Measurements from ENCODE around the gene BFSP2.

Gene BFSP2

GRCh38 chr3:133366921-133367320 is 32.9 kb upstream of the BFSP2 start:
- no peak for DNase-seq (ENCODE audit: low read depth)

DNA sequence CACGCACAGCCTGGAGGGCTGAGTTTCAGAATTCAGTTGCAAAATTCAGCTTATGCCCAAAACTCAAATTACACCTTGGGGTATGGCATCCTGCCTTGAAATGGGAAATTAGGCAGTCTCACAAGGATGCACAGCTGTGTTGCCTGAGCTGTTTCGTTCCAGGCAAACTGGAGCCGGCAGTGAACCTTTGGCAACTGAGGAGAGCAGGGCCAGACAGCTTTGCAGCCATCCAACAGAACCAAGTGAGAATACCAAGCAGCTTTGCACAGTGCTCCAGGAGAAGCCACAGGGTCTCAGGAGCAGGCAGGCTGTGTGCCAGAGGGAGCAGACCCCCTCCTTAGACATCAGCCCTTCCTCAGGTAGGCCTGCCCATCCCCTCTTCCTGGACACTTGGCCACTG is 32.5 kb upstream of the BFSP2 start:
- no peak overlapping the region for H3K4me3 ChIP-seq (ENCODE audit: low read length)
- DNase-seq (ENCODE audit: low read depth): no peak
- TF ChIP-seq, protein P1, sequence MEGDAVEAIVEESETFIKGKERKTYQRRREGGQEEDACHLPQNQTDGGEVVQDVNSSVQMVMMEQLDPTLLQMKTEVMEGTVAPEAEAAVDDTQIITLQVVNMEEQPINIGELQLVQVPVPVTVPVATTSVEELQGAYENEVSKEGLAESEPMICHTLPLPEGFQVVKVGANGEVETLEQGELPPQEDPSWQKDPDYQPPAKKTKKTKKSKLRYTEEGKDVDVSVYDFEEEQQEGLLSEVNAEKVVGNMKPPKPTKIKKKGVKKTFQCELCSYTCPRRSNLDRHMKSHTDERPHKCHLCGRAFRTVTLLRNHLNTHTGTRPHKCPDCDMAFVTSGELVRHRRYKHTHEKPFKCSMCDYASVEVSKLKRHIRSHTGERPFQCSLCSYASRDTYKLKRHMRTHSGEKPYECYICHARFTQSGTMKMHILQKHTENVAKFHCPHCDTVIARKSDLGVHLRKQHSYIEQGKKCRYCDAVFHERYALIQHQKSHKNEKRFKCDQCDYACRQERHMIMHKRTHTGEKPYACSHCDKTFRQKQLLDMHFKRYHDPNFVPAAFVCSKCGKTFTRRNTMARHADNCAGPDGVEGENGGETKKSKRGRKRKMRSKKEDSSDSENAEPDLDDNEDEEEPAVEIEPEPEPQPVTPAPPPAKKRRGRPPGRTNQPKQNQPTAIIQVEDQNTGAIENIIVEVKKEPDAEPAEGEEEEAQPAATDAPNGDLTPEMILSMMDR (conservative IDR thresholded peaks at IDR 0.05; ENCODE audit: low read length): no peak

More at GRCh38 chr3:133366921-133367320, 32.9 kb upstream of the BFSP2 start:
- H3K4me3 ChIP-seq (ENCODE audit: low read length): no peak overlapping the region
- TF ChIP-seq, protein P1 (conservative IDR thresholded peaks at IDR 0.05; ENCODE audit: low read length): no peak

GRCh38 chr3:133367956-133368355 is 31.9 kb upstream of the BFSP2 start:
- TF ChIP-seq, protein P1 (conservative IDR thresholded peaks at IDR 0.05; ENCODE audit: low read length): no peak
- DNase-seq (ENCODE audit: low read depth): no peak
- no peak overlapping the region for H3K4me3 ChIP-seq (ENCODE audit: low read length)

DNA sequence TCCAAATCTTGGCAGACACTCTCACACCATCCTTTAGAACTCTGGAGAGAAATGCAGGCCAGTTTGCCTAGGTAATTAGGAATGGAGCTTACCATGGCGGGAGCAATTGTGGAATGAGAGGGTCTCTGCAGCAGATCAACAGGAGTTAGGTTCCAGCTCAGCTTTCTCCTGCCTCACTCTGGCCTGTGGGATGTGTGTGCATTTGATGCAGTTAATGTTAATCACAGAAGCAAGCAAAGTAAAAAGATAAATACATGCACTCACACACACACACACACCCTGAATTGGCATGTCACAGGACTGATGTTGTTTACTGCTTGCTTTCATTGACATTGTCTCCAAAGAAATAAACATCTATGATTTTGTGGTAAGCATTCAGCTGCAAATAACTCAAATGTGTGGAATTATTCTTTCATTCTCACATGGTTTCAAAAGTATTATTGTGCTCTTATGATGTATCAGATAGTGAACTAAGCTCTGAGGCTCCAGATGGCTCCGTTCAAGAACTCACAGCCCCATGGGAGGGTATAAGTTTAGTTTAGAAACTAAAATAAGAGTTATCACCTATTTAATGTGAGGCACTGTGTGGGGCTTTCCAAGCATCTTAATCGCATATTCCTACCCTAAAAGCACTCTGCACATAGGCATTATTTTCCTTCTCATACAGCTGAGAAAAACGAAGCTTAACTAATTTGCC is 31.3 kb upstream of the BFSP2 start:
- no peak overlapping the region for H3K4me3 ChIP-seq (ENCODE audit: low read length)
- no peak for DNase-seq (ENCODE audit: low read depth)
- TF ChIP-seq, protein P1 (conservative IDR thresholded peaks at IDR 0.05; ENCODE audit: low read length): no peak

GRCh38 chr3:133369068-133369440 is 30.8 kb upstream of the BFSP2 start:
- no peak for DNase-seq (ENCODE audit: low read depth)
- H3K4me3 ChIP-seq (ENCODE audit: low read length): no peak overlapping the region
- TF ChIP-seq, protein P1 (conservative IDR thresholded peaks at IDR 0.05; ENCODE audit: low read length): no peak

- TF ChIP-seq, protein P1 (conservative IDR thresholded peaks at IDR 0.05; ENCODE audit: low read length): no peak
- H3K4me3 ChIP-seq (ENCODE audit: low read length): no peak overlapping the region
- no peak for DNase-seq (ENCODE audit: low read depth)
Observed at GRCh38 chr3:133371181-133371580, 28.7 kb upstream of the BFSP2 start.

DNA sequence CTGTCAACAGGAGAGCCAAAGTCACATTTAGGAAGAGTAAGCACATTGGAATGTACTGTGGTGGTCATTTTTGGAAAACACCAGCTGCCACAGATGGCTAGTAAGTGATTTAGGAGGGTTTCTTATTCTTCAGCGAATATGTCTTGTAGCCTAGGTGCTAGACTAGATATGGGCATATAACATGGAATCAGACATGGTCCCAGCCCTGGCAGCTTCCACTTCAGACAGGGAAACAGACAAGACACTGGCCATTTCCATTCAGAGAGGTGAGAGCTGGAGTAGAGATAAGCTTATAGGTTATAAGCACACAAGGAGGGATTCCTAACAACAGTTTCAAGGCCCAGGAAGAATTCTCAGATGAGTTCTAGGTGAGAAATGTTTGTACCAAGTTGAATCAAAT is 28.2 kb upstream of the BFSP2 start:
- DNase-seq (ENCODE audit: low read depth): no peak
- TF ChIP-seq, protein P1 (conservative IDR thresholded peaks at IDR 0.05; ENCODE audit: low read length): no peak
- H3K4me3 ChIP-seq (ENCODE audit: low read length): no peak overlapping the region

All from AG10803 (cell line).